Left cardiac atrium (tissue), 4 donors: ENCODE data around the gene PSMB5. TPM values are rescaled to one million over a fixed set of nuclear protein-coding genes. Genes with fewer than 3 reads are reported as not detected.

ENCODE experiments used
- ATAC-seq, 2 donors: fragments of 200-7000 bp; cut with Tn5 transposase; one replicate each; pipeline ENCODE4 v1.9.1; 2020; ENCODE audit warnings: mild to moderate bottlenecking in 2 of 2, moderate library complexity in 2 of 2
- DNase-seq: peaks from one replicate; pipeline ENCODE4 v3.0.0-alpha.2; 2020
- intact Hi-C, 2 donors: fragments of 100-400 bp; cut with DNase I; formaldehyde crosslinking; loops; one replicate each; pipeline versions ENCODE4 v1.14.1 to v1.15.1; 2022 to 2023
- total RNA-seq, 2 donors: library from RNA; stranded (reverse); fragmentation: NEBNext Ultra II Directional; extraction: Animal tissue kit (Norgen Biotek cat#: 25700); gene quantifications; one replicate each; pipeline ENCODE4 v1.2.1, GENCODE V29; 2021
- donor health status: DM: no; HTN: yes; CAD: no.
- donor health status: DM: no; HTN: yes; CAD: no; lungs with severe emphysema.
- donor health status: DM: yes; HTN: yes; CAD: no.
- donor health status: Dilated cardiomyopathy.

The PSMB5 gene
- total RNA-seq, 2 donors from 2014 or later, result 98.1 to 114 TPM

- DNase-seq, result no peak
- intact Hi-C loops, result no loop called here
Measured at GRCh38 chr14:23000860-23001259, 33.8 kb downstream of the PSMB5 start.

DNA sequence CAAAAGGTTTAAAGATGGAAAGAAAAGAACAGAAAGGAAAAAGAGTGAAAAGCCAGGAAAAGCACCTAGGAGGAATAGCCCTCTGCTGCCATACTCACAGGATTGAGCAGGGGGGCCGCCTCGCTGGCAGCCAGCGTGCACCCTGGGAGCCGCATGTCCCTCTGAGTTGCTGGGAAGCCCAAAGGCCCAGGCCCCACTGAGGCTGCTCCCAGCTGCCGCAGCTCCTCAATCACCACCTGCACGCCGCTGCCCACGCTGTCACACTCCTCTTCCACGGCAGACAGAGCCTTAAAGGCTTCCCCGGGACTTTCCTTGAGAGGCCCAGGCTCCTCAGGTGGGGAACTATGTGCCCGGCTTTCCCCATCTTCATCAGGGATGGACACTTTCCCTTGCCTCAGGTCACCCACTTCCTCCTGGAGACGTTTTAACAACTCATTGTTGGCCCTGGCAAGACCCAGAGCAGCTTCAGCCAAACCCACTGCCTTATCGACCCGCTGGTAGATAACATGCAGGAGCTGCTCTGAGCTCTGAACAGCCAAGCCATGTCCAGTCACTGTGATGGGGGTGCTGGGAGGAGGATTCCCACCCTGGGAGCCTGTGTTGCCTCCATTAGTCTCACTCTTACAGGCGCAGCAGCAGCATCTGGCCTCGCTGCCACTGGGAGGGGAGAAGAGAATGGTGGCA is 36.2 kb downstream of the PSMB5 start:
- intact Hi-C loops, result no loop called here
- peak; percentile 31 to 56 for ATAC-seq
- no peak for DNase-seq

More at GRCh38 chr14:23000860-23001259, 33.8 kb downstream of the PSMB5 start:
- ATAC-seq, result no peak

- intact Hi-C loops, result no loop called here
- DNase-seq (no peak), ATAC-seq (peak; percentile 16 to 56)
Measured at GRCh38 chr14:22997676-22998323, 36.9 kb downstream of the PSMB5 start.

DNA sequence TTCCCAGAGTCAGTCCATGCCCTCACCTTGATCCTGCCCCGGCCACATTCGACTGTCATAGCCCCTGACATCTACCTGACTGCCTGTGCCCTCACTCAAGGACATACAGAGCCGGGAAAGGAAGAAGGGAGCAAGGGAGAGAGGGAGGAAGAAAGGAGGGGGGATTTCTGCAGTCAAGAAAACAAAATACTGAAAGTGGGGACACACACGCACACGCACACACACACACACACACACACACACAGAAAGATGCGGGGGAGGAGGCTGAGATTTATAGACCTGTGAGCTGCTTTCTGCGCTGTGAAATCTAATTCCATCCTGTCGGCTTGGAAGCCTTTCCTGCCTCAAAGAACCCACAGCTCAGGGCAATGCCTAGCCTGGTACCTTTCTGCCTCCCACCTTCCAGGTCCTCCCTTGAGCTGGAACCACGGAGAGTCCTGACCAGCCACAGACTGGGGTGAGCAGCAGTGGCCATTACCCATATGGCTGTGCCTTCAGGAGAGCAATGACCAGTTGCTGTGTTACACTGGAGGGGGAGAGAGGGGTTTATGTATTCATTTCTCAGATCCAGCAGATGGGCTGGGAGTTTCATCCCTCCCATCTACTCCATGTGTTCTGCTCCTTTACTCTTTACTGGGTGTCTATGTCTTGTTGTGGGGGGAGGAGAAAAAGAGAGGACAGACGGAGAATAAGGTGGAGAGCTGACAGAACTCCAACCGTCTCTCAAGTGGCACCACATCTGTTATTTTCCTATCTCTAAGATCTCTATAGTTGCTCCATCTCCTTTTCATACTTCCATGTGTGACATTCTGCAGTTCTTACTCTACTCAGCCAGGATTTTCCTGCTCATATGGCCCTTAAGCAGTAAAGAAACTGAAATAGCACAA is 37.7 kb downstream of the PSMB5 start:
- intact Hi-C loops, result no loop called here
- no peak for DNase-seq
- ATAC-seq, result no peak

DNA sequence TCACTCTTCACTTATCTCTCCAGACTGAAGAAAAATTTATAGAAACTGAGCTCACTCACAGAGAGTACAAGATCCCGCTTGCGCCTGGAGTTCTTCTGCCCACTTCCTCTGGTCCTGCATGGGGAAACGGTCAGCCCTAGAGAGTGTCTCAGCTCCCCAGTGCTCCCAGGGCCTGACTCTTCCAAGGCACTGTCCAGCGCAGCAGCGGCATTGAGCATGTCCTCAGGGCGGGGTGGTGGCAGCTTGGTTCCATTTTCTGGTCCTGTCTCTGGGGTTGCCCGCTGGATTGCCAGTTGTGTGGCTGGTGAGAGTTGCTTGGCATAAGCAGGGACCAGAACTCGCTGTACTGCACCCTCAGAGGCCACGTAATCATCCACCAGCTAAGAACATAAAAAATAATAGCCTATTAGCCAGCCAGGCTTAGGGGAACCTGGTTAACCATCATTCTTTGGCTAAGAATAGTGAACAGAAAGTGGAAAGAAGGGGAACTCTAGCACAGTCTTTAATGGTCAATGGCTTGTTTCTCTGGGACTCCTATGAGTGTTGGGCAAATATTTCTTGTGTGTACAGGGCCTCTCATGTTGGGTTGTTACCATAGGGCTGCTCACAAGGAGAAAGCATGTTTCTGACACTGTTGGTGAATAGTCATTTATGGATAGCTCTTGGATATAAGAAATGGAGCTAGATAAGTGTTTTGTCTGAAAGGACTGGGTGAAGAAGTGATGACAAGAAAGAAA is 38.6 kb downstream of the PSMB5 start:
- no peak for ATAC-seq
- no peak for DNase-seq
- intact Hi-C loops, result no loop called here

- ATAC-seq, result peak; percentile 58 to 69
- DNase-seq, result no peak
Measured at GRCh38 chr14:22994762-22995275, 39.9 kb downstream of the PSMB5 start.

GRCh38 chr14:22993517-22993916 is 41.2 kb downstream of the PSMB5 start:
- intact Hi-C loops, result no loop called here
- DNase-seq (no peak), ATAC-seq (no peak)

More at GRCh38 chr14:22994762-22995275, 39.9 kb downstream of the PSMB5 start:
- intact Hi-C loops, result no loop called here

GRCh38 chr14:22991852-22992251 is 42.8 kb downstream of the PSMB5 start:
- intact Hi-C loops, result no loop called here
- DNase-seq, result no peak
- ATAC-seq, result no peak

GRCh38 chr14:22987291-22987690 is 47.4 kb downstream of the PSMB5 start:
- ATAC-seq (no peak), DNase-seq (no peak)
- intact Hi-C loops, result loop anchor here (2.0 to 10.0 kb wide), 3 partner anchors 52 to 72 kb away; partner anchors contain the start of gene CDH24 (in 1 of the 2)

- ATAC-seq (peak; percentile 19 to 20), DNase-seq (peak; percentile 88)
- intact Hi-C loops, result loop anchor here (2.0 to 10.0 kb wide), 3 partner anchors 52 to 72 kb away; partner anchors contain the start of gene CDH24 (in 1 of the 2)
Measured at GRCh38 chr14:22986508-22987054, 48.1 kb downstream of the PSMB5 start.

- intact Hi-C loops, result loop anchor here (2.0 to 10.0 kb wide), 3 partner anchors 51 to 73 kb away; partner anchors contain the start of gene CDH24 (in 1 of the 2)
- no peak for ATAC-seq
- no peak for DNase-seq
Measured at GRCh38 chr14:22985894-22986507, 48.7 kb downstream of the PSMB5 start.

- DNase-seq (no peak), ATAC-seq (no peak)
- intact Hi-C loops, result loop anchor here in 1 of 2 donors (10.0 kb wide), 1 partner anchor 50 kb away; no protein-coding TSS in a partner anchor
Measured at GRCh38 chr14:22984959-22985658, 49.6 kb downstream of the PSMB5 start.

DNA sequence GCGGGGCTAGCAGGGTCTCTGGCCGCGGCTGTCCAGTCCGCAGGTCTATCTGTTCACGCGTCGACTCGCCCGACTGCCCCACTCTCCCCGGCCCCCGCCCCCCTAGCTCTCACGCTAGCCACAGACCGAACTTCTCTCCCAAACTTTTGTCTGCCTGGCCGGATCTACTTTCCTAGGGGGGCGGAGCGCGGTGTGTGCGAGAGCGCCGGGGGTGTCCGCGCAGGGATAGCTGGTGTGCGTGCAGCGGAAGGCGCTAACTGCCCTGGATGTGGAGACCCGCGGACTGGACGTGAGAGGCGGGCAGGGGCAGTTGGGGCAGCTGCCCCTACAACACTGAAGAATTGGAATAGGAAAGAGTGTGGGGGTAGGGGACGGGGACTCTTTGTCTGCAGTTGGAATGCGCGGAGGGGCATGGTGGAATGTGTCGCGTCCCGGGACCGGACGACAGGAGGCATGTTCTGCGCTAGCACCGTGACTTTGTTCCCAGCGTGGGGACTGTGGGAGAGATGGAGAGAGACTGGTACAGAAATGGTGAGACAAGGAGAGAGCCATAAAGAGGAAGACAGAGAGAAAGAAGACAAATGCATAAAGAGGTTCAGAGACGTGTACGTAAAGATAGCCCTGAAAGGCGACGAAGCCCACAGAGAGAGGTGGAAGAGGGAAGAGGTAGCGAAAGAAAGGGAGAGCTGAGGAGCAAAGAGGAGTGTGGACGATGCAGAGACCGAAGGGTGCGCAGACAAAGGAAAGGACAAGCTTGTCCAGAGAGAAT is 52.0 kb downstream of the PSMB5 start, which contains the start of gene AJUBA:
TSS of gene AJUBA (minus strand) at position 75 of the 769 bp plus-strand sequence. CDS start 285 bp downstream, outside the sequence.
- ATAC-seq, result peak; percentile 84 to 85
- DNase-seq, result peak; percentile 93
- intact Hi-C loops, result loop anchor here in 1 of 2 donors (10.0 kb wide), 1 partner anchor 48 kb away; no protein-coding TSS in a partner anchor

GRCh38 chr14:22981876-22982476 is 52.7 kb downstream of the PSMB5 start:
- ATAC-seq (peak; percentile 2 to 3), DNase-seq (no peak)
- intact Hi-C loops, result loop anchor here in 1 of 2 donors (10.0 kb wide), 1 partner anchor 47 kb away; no protein-coding TSS in a partner anchor

- peak; percentile 9 to 15 for ATAC-seq
- intact Hi-C loops, result loop anchor here in 1 of 2 donors (10.0 kb wide), 1 partner anchor 46 kb away; no protein-coding TSS in a partner anchor
- DNase-seq, result no peak
Measured at GRCh38 chr14:22981090-22981875, 53.4 kb downstream of the PSMB5 start.
